ENCODE results near the gene BRD9. TPM values are rescaled to one million over a fixed set of nuclear protein-coding genes. Genes with fewer than 3 reads are reported as not detected.

Gene BRD9
- 34.5 and 35.6 TPM in 2 replicates for total RNA-seq

DNA sequence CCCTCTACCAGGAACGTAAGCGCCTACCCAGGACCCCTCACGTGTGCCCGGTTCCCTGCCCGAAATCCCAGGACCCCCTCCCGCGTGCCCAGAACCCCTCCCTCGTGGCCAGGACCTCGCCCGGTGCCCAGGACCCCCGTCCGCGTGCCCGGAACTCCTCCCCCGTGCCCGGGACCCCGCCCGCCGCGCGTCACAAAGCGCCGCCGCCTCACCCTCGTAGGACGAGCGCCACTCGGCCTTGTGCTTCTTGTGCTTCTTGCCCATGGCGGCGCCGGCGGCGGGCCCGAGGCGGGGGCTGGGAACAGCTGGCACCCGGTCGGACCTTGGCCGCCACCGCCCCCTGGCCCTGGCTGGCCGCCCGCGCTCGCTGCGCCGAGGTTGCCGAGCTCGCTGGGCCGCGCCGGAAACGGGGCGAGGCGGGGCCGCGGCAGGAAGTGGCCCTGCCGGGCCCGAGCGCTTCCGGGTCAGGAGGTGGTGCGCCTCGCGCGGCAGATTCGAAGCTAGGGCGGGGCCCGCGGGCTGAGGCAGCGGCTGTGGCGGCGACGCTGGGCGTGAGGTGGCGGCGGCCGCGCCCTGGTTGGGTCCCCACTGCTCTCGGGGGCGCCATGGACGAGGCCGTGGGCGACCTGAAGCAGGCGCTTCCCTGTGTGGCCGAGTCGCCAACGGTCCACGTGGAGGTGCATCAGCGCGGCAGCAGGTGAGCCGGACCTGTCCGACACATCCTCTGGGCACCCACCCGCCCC is at the start of gene BRD9, which contains the start of gene TRIP13:
TSS of gene BRD9 (minus strand) at position 408 of the 743 bp plus-strand sequence. CDS start at position 264, 144 bp downstream.
TSS of gene TRIP13 (plus strand) at position 491 of the 743 bp plus-strand sequence. CDS start at position 606, 115 bp downstream.

DNA sequence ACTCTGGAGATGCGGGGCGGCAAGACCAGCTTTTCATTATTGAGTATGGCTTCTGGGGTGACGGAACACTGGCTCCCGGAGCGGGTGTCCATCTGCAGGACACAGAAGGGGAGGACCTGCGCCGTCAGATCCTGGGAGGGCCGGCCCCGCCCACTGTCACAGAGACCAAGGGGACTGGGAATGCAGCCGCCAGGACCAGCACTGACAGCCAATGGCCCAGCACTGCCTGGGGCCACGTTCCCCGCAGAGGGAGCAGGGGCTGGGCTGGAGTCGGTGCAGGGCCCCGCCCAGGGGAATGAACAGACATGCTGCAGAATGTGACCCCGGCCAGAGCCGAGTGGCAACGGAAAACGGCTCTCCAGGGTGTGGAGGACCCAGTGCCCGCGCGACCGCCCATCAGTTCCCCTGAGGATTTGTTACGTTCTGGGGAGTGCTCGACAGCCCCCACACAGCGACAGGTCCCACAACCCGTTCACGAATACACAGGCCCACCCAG is 42.0 kb downstream of the BRD9 start, which contains the start of gene ZDHHC11:
TSS of gene ZDHHC11 (minus strand) at position 476 of the 496 bp plus-strand sequence. CDS start at position 92, 384 bp downstream.

Other genes starting within 250 kb of the BRD9 start
- under 0.01 and 0.17 TPM in 2 replicates for gene TPPP, start 199.4 kb downstream of the BRD9 start, total RNA-seq
- gene ZDHHC11B, start 108.1 kb downstream of the BRD9 start, total RNA-seq, result not detected in 2 replicates
- gene ZDHHC11, start 41.8 kb downstream of the BRD9 start, total RNA-seq, result 0.34 and 0.59 TPM in 2 replicates
- 53.3 and 54.0 TPM in 2 replicates for gene TRIP13, start 83 bp upstream of the BRD9 start, total RNA-seq
- gene NKD2, start 116.0 kb upstream of the BRD9 start, total RNA-seq, result 0.30 and 1.8 TPM in 2 replicates
- gene SLC12A7, start 219.3 kb upstream of the BRD9 start, total RNA-seq, result 4.7 and 5.5 TPM in 2 replicates

All from bronchus fibroblast of lung (primary cell).